PC-3 (cell line): ENCODE data around the gene TIAM1. TPM values are rescaled to one million over a fixed set of nuclear protein-coding genes. Genes with fewer than 3 reads are reported as not detected.

Experiments
- ATAC-seq: fragments of 200-7000 bp; cut with Tn5 transposase; 2 replicates; pipeline ENCODE4 v1.9.1; 2020; ENCODE audit warnings: mild to moderate bottlenecking, moderate library complexity
- BruUV-seq: library from RNA; stranded (reverse); fragments of 400-500 nt; replicated peaks from 2 replicates; lab custom pipeline; 2021; lab: Mats Ljungman, UMichigan
- CTCF ChIA-PET: fragments of 300-600 bp; sonication (Branson Sonifier 250); formaldehyde crosslinking; loops from one replicate; lab custom pipeline; 2022; ENCODE audit warnings: antibody characterized with exemption; lab: Charles Lee
- POLR2A ChIA-PET: fragments of 300-600 bp; sonication (Branson Sonifier 250); formaldehyde crosslinking; loops from one replicate; lab custom pipeline; 2022; ENCODE audit warnings: antibody characterized with exemption; ENCODE audit not compliant: unreplicated experiment; lab: Charles Lee
- DNase-seq: peaks from one replicate; pipeline ENCODE4 v3.0.0-alpha.2; 2015
- H2AFZ ChIP-seq: fragments of 300-600 bp; sonication (generic); 2 replicates; pipeline ENCODE4 v1.6.0; 2016; ENCODE audit warnings: antibody characterized with exemption, low read length
- H3F3A ChIP-seq: fragments of 300-600 bp; sonication (generic); one replicate; pipeline ENCODE4 v1.6.0; 2017; ENCODE audit warnings: antibody characterized with exemption, low read length, control low read depth, mild to moderate bottlenecking; ENCODE audit not compliant: unreplicated experiment
- H3K27ac ChIP-seq: fragments of 300-600 bp; sonication (generic); 2 replicates; pipeline ENCODE4 v1.5.1; 2016; ENCODE audit warnings: mild to moderate bottlenecking, low read length
- H3K27me3 ChIP-seq: fragments of 300-600 bp; sonication (generic); 2 replicates; pipeline ENCODE4 v1.6.1; 2016; ENCODE audit warnings: low read length, mixed read lengths
- H3K36me3 ChIP-seq: fragments of 300-600 bp; sonication (generic); 2 replicates; pipeline ENCODE4 v1.6.1; 2016; ENCODE audit warnings: low read depth, mixed run types, low read length, mixed read lengths
- H3K4me1 ChIP-seq: fragments of 300-600 bp; sonication (generic); 2 replicates; pipeline ENCODE4 v1.5.1; 2016; ENCODE audit warnings: low read length; ENCODE audit not compliant: insufficient read depth
- H3K4me2 ChIP-seq: fragments of 300-600 bp; sonication (generic); 2 replicates; pipeline ENCODE4 v1.6.0; 2016; ENCODE audit warnings: low read length
- H3K4me3 ChIP-seq: fragments of 300-600 bp; sonication (generic); 2 replicates; pipeline ENCODE4 v1.5.1; 2016; ENCODE audit warnings: mild to moderate bottlenecking, low read length, mixed read lengths
- H3K79me2 ChIP-seq: fragments of 300-600 bp; sonication (generic); 2 replicates; pipeline ENCODE4 v1.6.1; 2017; ENCODE audit warnings: low read length, mixed read lengths
- H3K9ac ChIP-seq: fragments of 300-600 bp; sonication (generic); 2 replicates; pipeline ENCODE4 v1.6.0; 2016; ENCODE audit warnings: mild to moderate bottlenecking, low read length
- H3K9me2 ChIP-seq: fragments of 300-600 bp; sonication (generic); replicated peaks from 2 replicates; pipeline ENCODE4 v1.6.1; 2016; ENCODE audit warnings: mixed run types, low read length, mixed read lengths
- H3K9me3 ChIP-seq: fragments of 300-600 bp; sonication (generic); 2 replicates; pipeline ENCODE4 v1.6.1; 2016; ENCODE audit warnings: low read length, mixed read lengths
- H4K20me1 ChIP-seq: fragments of 300-600 bp; sonication (generic); 2 replicates; pipeline ENCODE4 v1.6.1; 2016; ENCODE audit warnings: low read length, mixed read lengths
- CTCF ChIP-seq: fragments of 300-600 bp; sonication (generic); conservative IDR thresholded peaks from 2 replicates; pipeline ENCODE4 v1.5.1; 2017; ENCODE audit warnings: antibody characterized with exemption, low read depth, mild to moderate bottlenecking, low read length
- EZH2 ChIP-seq: fragments of 300-600 bp; sonication (generic); IDR thresholded peaks from one replicate; pipeline ENCODE4 v1.6.1; 2017; ENCODE audit warnings: antibody characterized with exemption, mild to moderate bottlenecking, low read length; ENCODE audit not compliant: unreplicated experiment
- EZH2phosphoT487 ChIP-seq: fragments of 300-600 bp; sonication (generic); IDR thresholded peaks from 2 replicates; pipeline ENCODE4 v1.6.1; 2018; ENCODE audit warnings: mild to moderate bottlenecking, antibody characterized with exemption, low read length, borderline replicate concordance
- intact Hi-C: fragments of 100-400 bp; cut with micrococcal nuclease; formaldehyde crosslinking; loops from 2 replicates; pipeline ENCODE4 v1.9.0; 2023
- total RNA-seq: library from RNA; depleted of rRNA; stranded (reverse); fragments of >200 nt; gene quantifications from 2 replicates; pipeline ENCODE4 v1.2.3, GENCODE V29; 2014

Gene TIAM1
- total RNA-seq, 1 experiment from 2014 or later: 19.1 TPM

DNA sequence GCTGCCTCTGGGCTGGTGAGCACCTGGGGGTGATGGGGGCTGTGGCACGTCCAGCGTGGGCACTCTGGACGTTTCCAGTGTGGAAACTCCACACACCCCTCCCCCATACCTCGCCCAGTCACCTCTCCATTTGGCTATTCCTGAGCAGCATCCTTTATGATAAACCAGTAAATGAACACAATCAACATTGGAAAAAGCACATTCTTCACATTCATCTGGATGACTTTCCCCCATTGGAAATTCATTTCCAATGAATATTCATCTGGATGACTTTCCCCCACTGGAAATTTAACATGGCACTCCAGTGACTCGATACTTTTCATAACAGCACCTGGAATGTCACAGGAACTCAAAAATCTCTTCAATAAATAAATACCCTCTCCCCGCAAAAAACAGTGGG is 201.0 kb downstream of the TIAM1 start:
- ChIA-PET CTCF (interaction anchor here (0.7 kb wide), 1 partner anchor 487 kb away, joined by 6 read pairs; no protein-coding TSS in a partner anchor), POLR2A (no interaction called here)
- no peaks in the 10 kb centered on the region for H3K79me2 ChIP-seq
- no peaks in the 10 kb centered on the region for H4K20me1 ChIP-seq
- H3K9me2 ChIP-seq: no peaks in the 10 kb centered on the region
- DNase-seq (no peak), ATAC-seq (no peak)
- intact Hi-C loops: no loop called here
- H3K9me3 ChIP-seq: no peaks in the 10 kb centered on the region
- no peak overlapping the region for H2AFZ ChIP-seq
- no peaks in the 10 kb centered on the region for H3F3A ChIP-seq
- H3K36me3 ChIP-seq: no peaks in the 10 kb centered on the region
- BruUV-seq: no TSS peak
- no peak overlapping the region for H3K9ac ChIP-seq
- H3K27me3 ChIP-seq: no peaks in the 10 kb centered on the region
- H3K4me3 ChIP-seq: no peak overlapping the region
- H3K4me2 ChIP-seq: no peak overlapping the region
- no peak for TF ChIP-seq EZH2
- no peak for TF ChIP-seq EZH2phosphoT487
- no peak for TF ChIP-seq CTCF
- H3K4me1 ChIP-seq: no peaks in the 10 kb centered on the region
- H3K27ac ChIP-seq: no peak overlapping the region

DNA sequence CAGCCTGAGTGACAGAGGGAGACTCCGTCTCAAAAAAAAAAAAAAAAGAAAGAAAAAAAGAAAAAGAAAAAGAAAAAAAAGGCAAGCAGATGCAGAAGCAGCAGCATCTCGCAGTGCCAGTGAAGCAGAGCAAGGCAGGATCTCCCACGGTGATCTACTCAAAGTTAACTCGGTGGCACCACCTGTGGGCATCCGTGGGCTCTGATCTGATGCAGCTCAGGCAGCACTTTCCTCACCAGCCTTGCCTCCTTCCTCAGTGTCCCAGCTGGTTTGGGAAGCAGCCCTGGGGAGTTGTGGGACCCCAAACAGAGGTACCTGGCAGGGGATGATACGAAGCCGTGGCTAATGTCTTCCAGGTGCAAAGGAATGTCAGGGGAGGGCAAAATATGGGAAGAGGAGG is 201.5 kb downstream of the TIAM1 start:
- no peak overlapping the region for H2AFZ ChIP-seq
- no peak overlapping the region for H3K9ac ChIP-seq
- H3K4me1 ChIP-seq: no peaks in the 10 kb centered on the region
- no TSS peak for BruUV-seq
- no peak overlapping the region for H3K4me3 ChIP-seq
- H3K36me3 ChIP-seq: no peaks in the 10 kb centered on the region
- no peak for TF ChIP-seq EZH2phosphoT487
- TF ChIP-seq CTCF: peak; percentile 50
- DNase-seq: peak; percentile 47
- no peaks in the 10 kb centered on the region for H4K20me1 ChIP-seq
- no peaks in the 10 kb centered on the region for H3K27me3 ChIP-seq
- CTCF ChIA-PET: interaction anchor here (0.6 to 0.7 kb wide), 2 partner anchors 20 to 487 kb away, joined by 6 to 8 read pairs; no protein-coding TSS in a partner anchor
- H3K27ac ChIP-seq: no peak overlapping the region
- no peaks in the 10 kb centered on the region for H3K9me2 ChIP-seq
- ATAC-seq: peak; percentile 83
- H3K79me2 ChIP-seq: no peaks in the 10 kb centered on the region
- intact Hi-C loops: loop anchor here (1.0 kb wide), 1 partner anchor 44 kb away; no protein-coding TSS in a partner anchor
- H3K9me3 ChIP-seq: no peaks in the 10 kb centered on the region
- H3K4me2 ChIP-seq: no peak overlapping the region
- POLR2A ChIA-PET: no interaction called here
- H3F3A ChIP-seq: no peaks in the 10 kb centered on the region

- intact Hi-C loops: no loop called here
- H3K27ac ChIP-seq: no peak overlapping the region
- no peaks in the 10 kb centered on the region for H4K20me1 ChIP-seq
- H3K9me3 ChIP-seq: no peaks in the 10 kb centered on the region
- no peak overlapping the region for H3K4me2 ChIP-seq
- no peaks in the 10 kb centered on the region for H3K9me2 ChIP-seq
- no peaks in the 10 kb centered on the region for H3F3A ChIP-seq
- ATAC-seq: no peak
- ChIA-PET POLR2A (no interaction called here), CTCF (no interaction called here)
- H3K79me2 ChIP-seq: no peaks in the 10 kb centered on the region
- H3K4me1 ChIP-seq: no peaks in the 10 kb centered on the region
- BruUV-seq: no TSS peak
- H3K36me3 ChIP-seq: no peaks in the 10 kb centered on the region
- H3K9ac ChIP-seq: no peak overlapping the region
- H2AFZ ChIP-seq: no peak overlapping the region
- H3K4me3 ChIP-seq: no peak overlapping the region
- no peaks in the 10 kb centered on the region for H3K27me3 ChIP-seq
- TF ChIP-seq EZH2phosphoT487 (no peak), EZH2 (no peak), CTCF (no peak)
- DNase-seq: no peak
Observed at GRCh38 chr21:31141389-31142000, 202.6 kb downstream of the TIAM1 start.
